Chondrocyte (in vitro differentiated cells): ENCODE data around the gene SCYGR3. TPM values are rescaled to one million over a fixed set of nuclear protein-coding genes. Genes with fewer than 3 reads are reported as not detected.

Source experiments
- DNase-seq: peaks from one replicate; pipeline ENCODE4 v3.0.0; 2021; ENCODE audit warnings: mixed read lengths, low spot score
- H3K27ac Mint-ChIP-seq: one replicate; pipeline ENCODE4 v1.8.0; 2021; ENCODE audit warnings: mild to moderate bottlenecking, moderate library complexity, mixed read lengths; ENCODE audit not compliant: unreplicated experiment
- H3K27me3 Mint-ChIP-seq: 2 replicates; pipeline ENCODE4 v1.8.0; 2021; ENCODE audit warnings: low read depth, mixed read lengths
- H3K36me3 Mint-ChIP-seq: 2 replicates; pipeline ENCODE4 v1.8.0; 2021; ENCODE audit warnings: low read depth, mixed read lengths
- H3K4me1 Mint-ChIP-seq: 2 replicates; pipeline ENCODE4 v1.8.0; 2021; ENCODE audit warnings: low read depth, mild to moderate bottlenecking, mixed read lengths
- H3K4me3 Mint-ChIP-seq: one replicate; pipeline ENCODE4 v1.8.0; 2021; ENCODE audit warnings: mild to moderate bottlenecking, moderate library complexity, mixed read lengths; ENCODE audit not compliant: unreplicated experiment
- H3K9me3 Mint-ChIP-seq: 2 replicates; pipeline ENCODE4 v1.8.0; 2021; ENCODE audit warnings: low read depth, mixed read lengths
- total RNA-seq: library from RNA; stranded (reverse); gene quantifications from 3 replicates; pipeline ENCODE4 v1.2.1, GENCODE V29; 2021
- TF ChIP-seq, protein P1 (sequence below): fragments of 200-600 bp; sonication (generic); IDR thresholded peaks from 2 replicates; pipeline ENCODE4 v1.5.0; 2021; ENCODE audit warnings: antibody characterized with exemption, mild to moderate bottlenecking, moderate library complexity

The SCYGR3 gene
- total RNA-seq, 1 donor from 2014 or later = not detected

DNA sequence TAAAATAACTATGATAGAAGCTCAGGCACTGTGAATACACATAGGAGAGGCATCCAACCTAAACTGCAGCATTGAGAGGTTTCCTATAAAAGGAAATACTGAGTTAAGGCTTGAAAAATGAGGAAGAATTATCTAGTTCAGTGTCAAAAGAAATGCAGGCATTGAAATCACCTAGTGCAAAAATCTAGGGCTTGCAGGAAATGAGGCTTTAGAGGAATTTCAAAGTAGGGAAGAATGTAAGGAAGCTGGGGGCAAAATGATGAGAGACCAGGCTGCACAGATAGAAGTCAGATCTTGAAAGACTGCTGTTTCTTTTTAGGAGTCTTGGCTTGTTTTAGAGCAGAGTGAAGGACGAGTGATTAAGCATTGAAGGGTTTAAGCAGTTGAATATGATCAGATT is 44.0 kb downstream of the SCYGR3 start:
- no peaks in the 10 kb centered on the region for H3K27me3 Mint-ChIP-seq
- H3K9me3 Mint-ChIP-seq = no peaks in the 10 kb centered on the region
- H3K27ac Mint-ChIP-seq = no peak overlapping the region
- peaks cover 11% of the 10 kb centered on the region for H3K4me1 Mint-ChIP-seq
- peaks cover 4% of the 10 kb centered on the region for H3K36me3 Mint-ChIP-seq
- H3K4me3 Mint-ChIP-seq = no peak overlapping the region
- TF ChIP-seq, protein P1, sequence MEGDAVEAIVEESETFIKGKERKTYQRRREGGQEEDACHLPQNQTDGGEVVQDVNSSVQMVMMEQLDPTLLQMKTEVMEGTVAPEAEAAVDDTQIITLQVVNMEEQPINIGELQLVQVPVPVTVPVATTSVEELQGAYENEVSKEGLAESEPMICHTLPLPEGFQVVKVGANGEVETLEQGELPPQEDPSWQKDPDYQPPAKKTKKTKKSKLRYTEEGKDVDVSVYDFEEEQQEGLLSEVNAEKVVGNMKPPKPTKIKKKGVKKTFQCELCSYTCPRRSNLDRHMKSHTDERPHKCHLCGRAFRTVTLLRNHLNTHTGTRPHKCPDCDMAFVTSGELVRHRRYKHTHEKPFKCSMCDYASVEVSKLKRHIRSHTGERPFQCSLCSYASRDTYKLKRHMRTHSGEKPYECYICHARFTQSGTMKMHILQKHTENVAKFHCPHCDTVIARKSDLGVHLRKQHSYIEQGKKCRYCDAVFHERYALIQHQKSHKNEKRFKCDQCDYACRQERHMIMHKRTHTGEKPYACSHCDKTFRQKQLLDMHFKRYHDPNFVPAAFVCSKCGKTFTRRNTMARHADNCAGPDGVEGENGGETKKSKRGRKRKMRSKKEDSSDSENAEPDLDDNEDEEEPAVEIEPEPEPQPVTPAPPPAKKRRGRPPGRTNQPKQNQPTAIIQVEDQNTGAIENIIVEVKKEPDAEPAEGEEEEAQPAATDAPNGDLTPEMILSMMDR = no peak
- DNase-seq = no peak

DNA sequence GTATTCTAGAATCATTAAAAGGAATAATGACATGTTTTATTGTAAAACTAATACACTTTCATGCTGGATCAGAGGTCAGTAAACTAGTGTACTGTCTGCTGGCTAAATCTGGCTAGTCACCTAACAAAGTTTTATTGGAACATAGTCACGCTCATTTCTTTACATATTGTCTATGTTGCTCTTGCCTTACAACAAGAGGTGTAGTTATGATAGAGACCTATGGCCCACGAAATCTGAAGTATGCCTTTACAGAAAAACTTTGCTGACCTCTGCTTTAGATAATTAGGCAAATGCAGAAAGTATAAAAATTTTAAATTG is 45.8 kb downstream of the SCYGR3 start:
- H3K9me3 Mint-ChIP-seq = no peaks in the 10 kb centered on the region
- TF ChIP-seq, protein P1 = no peak
- H3K36me3 Mint-ChIP-seq = peaks cover 10% of the 10 kb centered on the region
- peaks cover 11% of the 10 kb centered on the region for H3K4me1 Mint-ChIP-seq
- H3K27me3 Mint-ChIP-seq = no peaks in the 10 kb centered on the region
- H3K4me3 Mint-ChIP-seq = no peak overlapping the region
- no peak overlapping the region for H3K27ac Mint-ChIP-seq
- no peak for DNase-seq

DNA sequence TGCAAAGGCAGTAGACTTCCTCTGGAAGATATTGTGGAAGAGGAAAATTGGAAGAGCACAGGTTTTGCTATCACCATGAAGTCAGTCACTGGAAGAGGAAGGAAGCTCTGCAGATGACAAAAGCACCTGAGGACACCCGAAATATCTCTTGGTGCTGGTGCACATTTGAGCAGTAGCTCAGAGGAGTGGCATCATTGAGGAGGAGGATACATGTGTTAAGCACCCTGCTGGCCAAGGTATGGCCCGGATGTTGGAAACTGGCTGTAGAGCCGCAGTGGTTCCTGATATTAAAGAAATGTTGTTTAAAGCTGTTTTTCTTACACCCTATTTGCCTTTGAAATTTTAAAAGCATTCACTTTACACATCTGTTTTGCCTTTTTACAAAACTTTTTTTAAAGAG is 48.6 kb downstream of the SCYGR3 start:
- Mint-ChIP-seq H3K4me3 (no peak overlapping the region), H3K36me3 (peaks cover 10% of the 10 kb centered on the region), H3K9me3 (no peaks in the 10 kb centered on the region), H3K27me3 (no peaks in the 10 kb centered on the region), H3K27ac (no peak overlapping the region), H3K4me1 (peaks cover 11% of the 10 kb centered on the region)
- no peak for DNase-seq
- TF ChIP-seq, protein P1 = no peak

DNA sequence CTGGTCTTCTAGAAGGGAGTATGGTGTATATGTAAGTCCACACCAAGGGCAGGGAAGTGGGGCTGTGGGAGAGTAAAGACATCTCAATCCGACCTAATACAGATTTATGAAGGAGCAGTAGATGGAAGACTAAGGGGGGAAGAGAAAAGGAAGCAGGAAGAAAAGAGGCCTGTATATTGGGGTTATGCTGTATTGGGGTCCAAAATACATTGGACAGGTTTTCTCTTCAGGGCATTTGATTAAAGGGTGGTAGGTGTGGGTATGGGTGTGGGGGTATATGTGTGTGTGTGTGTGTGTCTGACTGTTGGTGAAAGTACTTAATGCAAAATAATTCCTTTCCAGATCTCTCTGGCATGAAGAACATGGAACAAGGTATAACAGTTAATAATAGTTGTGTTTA is 49.6 kb downstream of the SCYGR3 start:
- TF ChIP-seq, protein P1 = no peak
- H3K4me1 Mint-ChIP-seq = peaks cover 1% of the 10 kb centered on the region
- H3K27ac Mint-ChIP-seq = no peak overlapping the region
- H3K4me3 Mint-ChIP-seq = no peak overlapping the region
- no peaks in the 10 kb centered on the region for H3K9me3 Mint-ChIP-seq
- H3K27me3 Mint-ChIP-seq = no peaks in the 10 kb centered on the region
- no peak for DNase-seq
- H3K36me3 Mint-ChIP-seq = peaks cover 12% of the 10 kb centered on the region

Other genes with a start within 250 kb of the SCYGR3 start
- not detected in 3 replicates for gene TM4SF20, start 235.5 kb downstream of the SCYGR3 start, total RNA-seq
- not detected in 3 replicates for gene SCYGR1, start 226.9 kb downstream of the SCYGR3 start, total RNA-seq
- gene AGFG1, start 142.7 kb downstream of the SCYGR3 start, total RNA-seq = 49.3 to 49.5 TPM (median 49.3 TPM) in 3 replicates
- not detected in 3 replicates for gene SCYGR2, start 15.9 kb downstream of the SCYGR3 start, total RNA-seq
- not detected in 3 replicates for gene SCYGR4, start 2.7 kb upstream of the SCYGR3 start, total RNA-seq
- gene SCYGR5, start 52.0 kb upstream of the SCYGR3 start, total RNA-seq = not detected in 3 replicates
- 0.52 to 0.56 TPM in 2 of 3 replicates, not detected in the other for gene SLC19A3, start 103.2 kb upstream of the SCYGR3 start, total RNA-seq
- not detected in 3 replicates for gene SCYGR6, start 109.9 kb upstream of the SCYGR3 start, total RNA-seq
- gene SCYGR7, start 113.5 kb upstream of the SCYGR3 start, total RNA-seq = not detected in 3 replicates
- gene SCYGR8, start 131.1 kb upstream of the SCYGR3 start, total RNA-seq = not detected in 3 replicates
- gene CCL20, start 199.0 kb upstream of the SCYGR3 start, total RNA-seq = 0.45 to 1.9 TPM (median 0.79 TPM) in 3 replicates